ENCODE data around the gene TIFAB.

Gene TIFAB

GRCh38 chr5:135449644-135450043 lies 2.5 kb downstream of the TIFAB start:
- Histone ChIP-seq H3F3A (ENCODE audit: control insufficient read depth, insufficient read depth) (no peaks in the 10 kb centered on the region), H3K4me3 (ENCODE audit: low read length) (no peak overlapping the region), H4K20me1 (ENCODE audit: control insufficient read depth, insufficient read depth, low read depth, low read length) (no peaks in the 10 kb centered on the region), H3K36me3 (ENCODE audit: control insufficient read depth, low read length) (no peaks in the 10 kb centered on the region), H3K27me3 (ENCODE audit: control insufficient read depth, low read length) (peaks cover 23% of the 10 kb centered on the region; the same call in 1 of the 2 replicates), H3K9me2 (replicated peaks; ENCODE audit: control insufficient read depth, low read length) (no peaks in the 10 kb centered on the region), H3K27ac (ENCODE audit: low read depth, low read length) (no peak overlapping the region), H3K4me1 (ENCODE audit: control insufficient read depth, low read length) (no peaks in the 10 kb centered on the region), H3K9me3 (ENCODE audit: control insufficient read depth, insufficient read depth, low read length) (no peaks in the 10 kb centered on the region), H3K79me2 (ENCODE audit: control insufficient read depth, low read length) (no peaks in the 10 kb centered on the region), H3K4me2 (ENCODE audit: low read length) (no peak overlapping the region)
- TF ChIP-seq EZH2phosphoT487 (IDR thresholded peaks at IDR 0.05; ENCODE audit: borderline replicate concordance, low read length) (no peak), CTCF (IDR thresholded peaks at IDR 0.05; ENCODE audit: low read depth, low read length, poor library complexity, severe bottlenecking) (no peak)

GRCh38 chr5:135448791-135449507 lies 3.2 kb downstream of the TIFAB start:
- Histone ChIP-seq H4K20me1 (ENCODE audit: control insufficient read depth, insufficient read depth, low read depth, low read length) (no peaks in the 10 kb centered on the region), H3K4me2 (ENCODE audit: low read length) (no peak overlapping the region), H3K4me3 (ENCODE audit: low read length) (no peak overlapping the region), H3K9me2 (replicated peaks; ENCODE audit: control insufficient read depth, low read length) (no peaks in the 10 kb centered on the region), H3K4me1 (ENCODE audit: control insufficient read depth, low read length) (no peaks in the 10 kb centered on the region), H3K27me3 (ENCODE audit: control insufficient read depth, low read length) (peaks cover 22% of the 10 kb centered on the region; the same call in 1 of the 2 replicates), H3K36me3 (ENCODE audit: control insufficient read depth, low read length) (no peaks in the 10 kb centered on the region), H3K27ac (ENCODE audit: low read depth, low read length) (no peak overlapping the region), H3K79me2 (ENCODE audit: control insufficient read depth, low read length) (no peaks in the 10 kb centered on the region), H3F3A (ENCODE audit: control insufficient read depth, insufficient read depth) (no peaks in the 10 kb centered on the region), H3K9me3 (ENCODE audit: control insufficient read depth, insufficient read depth, low read length) (no peaks in the 10 kb centered on the region)
- TF ChIP-seq CTCF (IDR thresholded peaks at IDR 0.05; ENCODE audit: low read depth, low read length, poor library complexity, severe bottlenecking) (no peak), EZH2phosphoT487 (IDR thresholded peaks at IDR 0.05; ENCODE audit: borderline replicate concordance, low read length) (no peak)

GRCh38 chr5:135448071-135448739 lies 3.9 kb downstream of the TIFAB start:
- H3K36me3 ChIP-seq (ENCODE audit: control insufficient read depth, low read length): no peaks in the 10 kb centered on the region
- no peaks in the 10 kb centered on the region for H4K20me1 ChIP-seq (ENCODE audit: control insufficient read depth, insufficient read depth, low read depth, low read length)
- no peak overlapping the region for H3K4me2 ChIP-seq (ENCODE audit: low read length)
- H3K79me2 ChIP-seq (ENCODE audit: control insufficient read depth, low read length): no peaks in the 10 kb centered on the region
- no peak overlapping the region for H3K27ac ChIP-seq (ENCODE audit: low read depth, low read length)
- TF ChIP-seq EZH2phosphoT487 (IDR thresholded peaks at IDR 0.05; ENCODE audit: borderline replicate concordance, low read length) (no peak), CTCF (IDR thresholded peaks at IDR 0.05; ENCODE audit: low read depth, low read length, poor library complexity, severe bottlenecking) (no peak)
- H3F3A ChIP-seq (ENCODE audit: control insufficient read depth, insufficient read depth): no peaks in the 10 kb centered on the region
- no peaks in the 10 kb centered on the region for H3K9me2 ChIP-seq (replicated peaks; ENCODE audit: control insufficient read depth, low read length)
- peaks cover 16% of the 10 kb centered on the region; the same call in 1 of the 2 replicates for H3K27me3 ChIP-seq (ENCODE audit: control insufficient read depth, low read length)
- H3K4me1 ChIP-seq (ENCODE audit: control insufficient read depth, low read length): no peaks in the 10 kb centered on the region
- no peaks in the 10 kb centered on the region for H3K9me3 ChIP-seq (ENCODE audit: control insufficient read depth, insufficient read depth, low read length)
- H3K4me3 ChIP-seq (ENCODE audit: low read length): no peak overlapping the region
